Caco-2 (cell line): Measurements from ENCODE around the gene MAPK4. TPM values are rescaled to one million over a fixed set of nuclear protein-coding genes. Genes with fewer than 3 reads are reported as not detected.

Experiments used
- BruUV-seq: library from RNA; stranded (reverse); fragments of 400-500 nt; replicated peaks from 2 replicates; lab custom pipeline; 2021; lab: Mats Ljungman, UMichigan
- CTCF ChIA-PET: fragments of 300-600 bp; sonication (Branson Sonifier 250); formaldehyde crosslinking; loops from one replicate; lab custom pipeline; 2022; ENCODE audit warnings: antibody characterized with exemption; lab: Charles Lee
- POLR2A ChIA-PET: fragments of 300-600 bp; sonication (Branson Sonifier 250); formaldehyde crosslinking; loops from one replicate; lab custom pipeline; 2022; ENCODE audit warnings: antibody characterized with exemption; lab: Charles Lee
- DNase-seq, 2 experiments: peaks; one replicate each; pipeline versions ENCODE4 v3.0.0 to v3.0.0-alpha.2; 2020 to 2022
- H3K27me3 ChIP-seq: replicated peaks from 2 replicates; pipeline ENCODE4 v1.6.0; 2011; ENCODE audit warnings: low read length; ENCODE audit not compliant: control insufficient read depth, insufficient read depth
- H3K36me3 ChIP-seq: 2 replicates; pipeline ENCODE4 v1.5.1; 2011; ENCODE audit warnings: low read length; ENCODE audit not compliant: control insufficient read depth, insufficient read depth
- H3K4me1 ChIP-seq: fragments of 250-450 bp; sonication (Bioruptor Pico); 2 replicates; pipeline ENCODE4 v1.5.1; 2020; ENCODE audit warnings: mild to moderate bottlenecking
- H3K4me3 ChIP-seq: 2 replicates; pipeline ENCODE4 v1.5.1; 2011; ENCODE audit warnings: low read depth, mild to moderate bottlenecking, control low read depth, low read length
- H3K9me3 ChIP-seq: fragments of 250-450 bp; sonication (Bioruptor Pico); 2 replicates; pipeline ENCODE4 v1.5.1; 2020; ENCODE audit warnings: mild to moderate bottlenecking, moderate library complexity
- H3K27ac Mint-ChIP-seq: one replicate; pipeline ENCODE4 v1.8.0; 2022; ENCODE audit warnings: mixed read lengths; ENCODE audit not compliant: unreplicated experiment
- H3K27me3 Mint-ChIP-seq: one replicate; pipeline ENCODE4 v1.8.0; 2022; ENCODE audit warnings: mixed read lengths; ENCODE audit not compliant: insufficient read depth, unreplicated experiment
- H3K36me3 Mint-ChIP-seq: one replicate; pipeline ENCODE4 v1.8.0; 2022; ENCODE audit warnings: mild to moderate bottlenecking, mixed read lengths; ENCODE audit not compliant: insufficient read depth, unreplicated experiment
- H3K4me1 Mint-ChIP-seq: one replicate; pipeline ENCODE4 v1.8.0; 2022; ENCODE audit warnings: low read depth, mixed read lengths; ENCODE audit not compliant: unreplicated experiment
- H3K4me3 Mint-ChIP-seq: one replicate; pipeline ENCODE4 v1.8.0; 2022; ENCODE audit warnings: mild to moderate bottlenecking, moderate library complexity, mixed read lengths; ENCODE audit not compliant: unreplicated experiment
- H3K9me3 Mint-ChIP-seq: one replicate; pipeline ENCODE4 v1.8.0; 2022; ENCODE audit warnings: mixed read lengths; ENCODE audit not compliant: unreplicated experiment
- CTCF ChIP-seq, 2 experiments: fragments of 200-600 bp in 1 of 2; IDR thresholded peaks; 1 replicate in 1 of 2; 2 replicates in 1 of 2; pipeline versions ENCODE4 v1.5.1 to v1.8.0; 2011 to 2022; ENCODE audit warnings: antibody characterized with exemption in 1 of 2, control low read depth in 1 of 2, inconsistent platforms in 1 of 2, low read depth in 1 of 2, low read length in 1 of 2, mild to moderate bottlenecking in 1 of 2, moderate library complexity in 1 of 2; ENCODE audit not compliant: insufficient read depth in 1 of 2, severe bottlenecking in 1 of 2, unreplicated experiment in 1 of 2
- intact Hi-C: fragments of 100-400 bp; cut with micrococcal nuclease; formaldehyde crosslinking; loops from one replicate; pipeline ENCODE4 v1.10.0; 2022; ENCODE audit not compliant: unreplicated experiment
- total RNA-seq: library from RNA; stranded (reverse); gene quantifications from 2 replicates; pipeline ENCODE4 v1.2.3, GENCODE V29; 2022

The MAPK4 gene
- total RNA-seq, 1 experiment from 2014 or later: 0.88 TPM

- H3K27me3 ChIP-seq: no peaks in the 10 kb centered on the region
- no TSS peak for BruUV-seq
- no peaks in the 10 kb centered on the region for H3K9me3 ChIP-seq
- H3K4me1 ChIP-seq: no peaks in the 10 kb centered on the region
- no peaks in the 10 kb centered on the region for H3K27me3 Mint-ChIP-seq
- no peak overlapping the region for H3K27ac Mint-ChIP-seq
- no peaks in the 10 kb centered on the region for H3K36me3 Mint-ChIP-seq
- H3K4me3 ChIP-seq: no peak overlapping the region
- no peaks in the 10 kb centered on the region for H3K36me3 ChIP-seq
- intact Hi-C loops: no loop called here
- CTCF ChIA-PET: no interaction called here
- no peaks in the 10 kb centered on the region for H3K4me1 Mint-ChIP-seq
- POLR2A ChIA-PET: no interaction called here
- no peak overlapping the region for H3K4me3 Mint-ChIP-seq
- no peak for TF ChIP-seq CTCF (IDR thresholded peaks at IDR 0.05; ENCODE audit: insufficient read depth in 1 of 2, low read depth in 1 of 2, low read length in 1 of 2, severe bottlenecking in 1 of 2, unreplicated experiment in 1 of 2)
- H3K9me3 Mint-ChIP-seq: no peaks in the 10 kb centered on the region
- no peak for DNase-seq
Measured at GRCh38 chr18:50753311-50753710, 193.4 kb downstream of the MAPK4 start.

- ChIA-PET POLR2A (no interaction called here), CTCF (no interaction called here)
- intact Hi-C loops: no loop called here
- no peaks in the 10 kb centered on the region for H3K27me3 Mint-ChIP-seq
- TF ChIP-seq CTCF (IDR thresholded peaks at IDR 0.05; ENCODE audit: insufficient read depth in 1 of 2, low read depth in 1 of 2, low read length in 1 of 2, severe bottlenecking in 1 of 2, unreplicated experiment in 1 of 2): no peak
- no peaks in the 10 kb centered on the region for H3K27me3 ChIP-seq
- no peaks in the 10 kb centered on the region for H3K36me3 Mint-ChIP-seq
- no peak overlapping the region for H3K4me3 Mint-ChIP-seq
- BruUV-seq: no TSS peak
- no peaks in the 10 kb centered on the region for H3K36me3 ChIP-seq
- no peaks in the 10 kb centered on the region for H3K9me3 Mint-ChIP-seq
- no peak overlapping the region for H3K27ac Mint-ChIP-seq
- H3K4me3 ChIP-seq: no peak overlapping the region
- no peak for DNase-seq
- H3K4me1 ChIP-seq: no peaks in the 10 kb centered on the region
- H3K4me1 Mint-ChIP-seq: no peaks in the 10 kb centered on the region
- H3K9me3 ChIP-seq: no peaks in the 10 kb centered on the region
Measured at GRCh38 chr18:50754297-50754696, 194.4 kb downstream of the MAPK4 start.

- Mint-ChIP-seq H3K27ac (no peak overlapping the region), H3K36me3 (no peaks in the 10 kb centered on the region), H3K27me3 (no peaks in the 10 kb centered on the region), H3K9me3 (no peaks in the 10 kb centered on the region), H3K4me1 (no peaks in the 10 kb centered on the region), H3K4me3 (no peak overlapping the region)
- DNase-seq: no peak
- intact Hi-C loops: no loop called here
- CTCF ChIA-PET: no interaction called here
- no peak overlapping the region for H3K4me3 ChIP-seq
- no peaks in the 10 kb centered on the region for H3K27me3 ChIP-seq
- TF ChIP-seq CTCF (IDR thresholded peaks at IDR 0.05; ENCODE audit: insufficient read depth in 1 of 2, low read depth in 1 of 2, low read length in 1 of 2, severe bottlenecking in 1 of 2, unreplicated experiment in 1 of 2): no peak
- POLR2A ChIA-PET: no interaction called here
- H3K9me3 ChIP-seq: no peaks in the 10 kb centered on the region
- no peaks in the 10 kb centered on the region for H3K36me3 ChIP-seq
- no peaks in the 10 kb centered on the region for H3K4me1 ChIP-seq
- BruUV-seq: no TSS peak
Measured at GRCh38 chr18:50757358-50757757, 197.5 kb downstream of the MAPK4 start.
